SU-DHL-6 (cell line): ENCODE data around the gene CHD1L.

ENCODE experiments used
- EZH2phosphoT487 ChIP-seq: fragments of 200-600 bp; sonication (generic), shearing (Covaris generic); conservative IDR thresholded peaks from 2 replicates; pipeline ENCODE4 v1.6.1; 2018; ENCODE audit warnings: mild to moderate bottlenecking, antibody characterized with exemption, low read length, moderate library complexity, mixed read lengths
- TF ChIP-seq, protein P1 (sequence below): fragments of 200-600 bp; sonication (generic); IDR thresholded peaks from one replicate; pipeline ENCODE4 v1.5.1; 2017; ENCODE audit warnings: antibody characterized with exemption, mild to moderate bottlenecking, low read length, moderate library complexity; ENCODE audit not compliant: insufficient read depth, poor library complexity, severe bottlenecking

DNA sequence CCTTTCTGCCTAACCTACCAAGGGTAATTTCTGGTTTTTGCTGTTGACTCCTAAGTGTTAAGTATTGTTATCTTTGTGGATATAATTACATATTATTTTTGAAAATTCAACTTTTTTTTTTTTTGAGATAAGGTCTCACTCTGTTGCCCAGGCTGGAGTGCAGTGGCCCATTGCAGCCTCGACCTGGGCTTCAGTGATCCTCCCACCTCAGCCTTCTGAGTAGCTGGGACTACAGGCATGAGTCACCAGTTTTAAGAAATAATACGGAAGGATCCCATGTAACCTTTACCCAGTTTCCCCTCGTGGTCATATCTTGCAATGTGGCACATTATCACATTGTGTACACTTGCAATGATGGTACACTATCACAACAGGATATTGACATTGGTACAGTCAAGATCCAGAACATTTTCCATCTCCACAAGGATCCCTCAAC, 3.1 kb downstream of the CHD1L start:
- TF ChIP-seq, protein P1, sequence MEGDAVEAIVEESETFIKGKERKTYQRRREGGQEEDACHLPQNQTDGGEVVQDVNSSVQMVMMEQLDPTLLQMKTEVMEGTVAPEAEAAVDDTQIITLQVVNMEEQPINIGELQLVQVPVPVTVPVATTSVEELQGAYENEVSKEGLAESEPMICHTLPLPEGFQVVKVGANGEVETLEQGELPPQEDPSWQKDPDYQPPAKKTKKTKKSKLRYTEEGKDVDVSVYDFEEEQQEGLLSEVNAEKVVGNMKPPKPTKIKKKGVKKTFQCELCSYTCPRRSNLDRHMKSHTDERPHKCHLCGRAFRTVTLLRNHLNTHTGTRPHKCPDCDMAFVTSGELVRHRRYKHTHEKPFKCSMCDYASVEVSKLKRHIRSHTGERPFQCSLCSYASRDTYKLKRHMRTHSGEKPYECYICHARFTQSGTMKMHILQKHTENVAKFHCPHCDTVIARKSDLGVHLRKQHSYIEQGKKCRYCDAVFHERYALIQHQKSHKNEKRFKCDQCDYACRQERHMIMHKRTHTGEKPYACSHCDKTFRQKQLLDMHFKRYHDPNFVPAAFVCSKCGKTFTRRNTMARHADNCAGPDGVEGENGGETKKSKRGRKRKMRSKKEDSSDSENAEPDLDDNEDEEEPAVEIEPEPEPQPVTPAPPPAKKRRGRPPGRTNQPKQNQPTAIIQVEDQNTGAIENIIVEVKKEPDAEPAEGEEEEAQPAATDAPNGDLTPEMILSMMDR: no peak
- no peak for TF ChIP-seq EZH2phosphoT487
